Measurements from ENCODE around the gene KLHDC8A.

DNA sequence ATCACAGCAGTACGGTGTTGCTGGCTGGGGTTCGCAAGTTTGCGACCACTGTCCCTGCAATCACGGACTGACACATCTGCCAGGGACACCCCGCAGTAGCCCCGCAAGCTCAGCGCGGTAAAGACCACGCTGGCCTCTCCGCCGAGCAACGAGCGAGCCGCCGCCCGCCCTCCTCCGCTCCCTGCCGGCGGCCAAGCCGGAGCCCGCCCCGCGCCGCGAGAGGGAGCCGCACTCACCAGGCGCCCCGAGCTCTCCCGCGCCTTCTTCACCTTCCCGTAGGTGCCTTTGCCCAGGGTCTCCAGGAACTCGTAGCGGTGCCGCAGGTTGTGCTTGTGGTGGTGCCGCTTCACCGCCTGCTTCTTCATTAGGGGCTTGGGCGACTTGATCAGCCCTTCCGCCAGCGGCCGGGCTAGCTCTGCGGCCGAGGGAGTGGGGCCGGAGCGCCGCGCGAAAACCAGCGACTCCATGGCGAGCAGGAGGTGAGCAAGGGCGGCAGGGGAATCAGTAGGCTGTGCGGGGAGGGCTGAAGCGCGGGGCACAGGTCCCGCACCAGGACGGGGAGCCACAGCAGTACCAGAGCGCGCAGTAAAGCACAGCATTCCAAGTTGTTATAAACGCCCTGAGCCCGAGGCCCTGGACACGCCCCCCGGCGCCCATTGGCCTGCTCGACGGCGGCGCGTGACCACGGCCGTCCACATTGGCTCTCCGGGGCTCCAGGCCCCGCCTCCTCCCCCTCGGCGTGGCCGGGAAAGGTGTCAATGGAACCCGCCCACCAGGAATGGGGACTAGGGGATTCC is 35.4 kb downstream of the KLHDC8A start, which contains the start of gene NUAK2:
- TF ChIP-seq, protein P1, sequence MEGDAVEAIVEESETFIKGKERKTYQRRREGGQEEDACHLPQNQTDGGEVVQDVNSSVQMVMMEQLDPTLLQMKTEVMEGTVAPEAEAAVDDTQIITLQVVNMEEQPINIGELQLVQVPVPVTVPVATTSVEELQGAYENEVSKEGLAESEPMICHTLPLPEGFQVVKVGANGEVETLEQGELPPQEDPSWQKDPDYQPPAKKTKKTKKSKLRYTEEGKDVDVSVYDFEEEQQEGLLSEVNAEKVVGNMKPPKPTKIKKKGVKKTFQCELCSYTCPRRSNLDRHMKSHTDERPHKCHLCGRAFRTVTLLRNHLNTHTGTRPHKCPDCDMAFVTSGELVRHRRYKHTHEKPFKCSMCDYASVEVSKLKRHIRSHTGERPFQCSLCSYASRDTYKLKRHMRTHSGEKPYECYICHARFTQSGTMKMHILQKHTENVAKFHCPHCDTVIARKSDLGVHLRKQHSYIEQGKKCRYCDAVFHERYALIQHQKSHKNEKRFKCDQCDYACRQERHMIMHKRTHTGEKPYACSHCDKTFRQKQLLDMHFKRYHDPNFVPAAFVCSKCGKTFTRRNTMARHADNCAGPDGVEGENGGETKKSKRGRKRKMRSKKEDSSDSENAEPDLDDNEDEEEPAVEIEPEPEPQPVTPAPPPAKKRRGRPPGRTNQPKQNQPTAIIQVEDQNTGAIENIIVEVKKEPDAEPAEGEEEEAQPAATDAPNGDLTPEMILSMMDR (IDR thresholded peaks at IDR 0.05 in 2 of 3, conservative IDR thresholded peaks at IDR 0.05 in 1 of 3; ENCODE audit: borderline replicate concordance in 1 of 3, insufficient read depth in 1 of 3, low read depth in 2 of 3, low read length in 2 of 3) = peak in 2 of 3 experiments; percentile 14 to 29; a peak in 3 of 6 replicates
- TF ChIP-seq POLR2A (IDR thresholded peaks at IDR 0.05; ENCODE audit: borderline replicate concordance, extremely low read depth, insufficient read depth, insufficient read length) (peak; percentile 68), CEBPB (IDR thresholded peaks at IDR 0.05; ENCODE audit: low read depth) (no peak), SIN3A (IDR thresholded peaks at IDR 0.05; ENCODE audit: low read depth) (peak; percentile 60), RAD21 (IDR thresholded peaks at IDR 0.05; ENCODE audit: low read depth) (no peak), EZH2 (IDR thresholded peaks at IDR 0.05) (no peak), SP1 (IDR thresholded peaks at IDR 0.05; ENCODE audit: low read depth) (peak; percentile 80)
